Endothelial cell (in vitro differentiated cells): ENCODE data around the gene TMPRSS6. TPM values are rescaled to one million over a fixed set of nuclear protein-coding genes. Genes with fewer than 3 reads are reported as not detected.

Experiments used
- DNase-seq: peaks from one replicate; pipeline ENCODE4 v3.0.0; 2021; ENCODE audit warnings: low spot score
- H3K27ac Mint-ChIP-seq: one replicate; pipeline ENCODE4 v1.8.0; 2021; ENCODE audit warnings: mixed read lengths, inconsistent platforms; ENCODE audit not compliant: unreplicated experiment
- H3K27me3 Mint-ChIP-seq: one replicate; pipeline ENCODE4 v1.8.0; 2021; ENCODE audit warnings: mild to moderate bottlenecking, moderate library complexity, mixed read lengths, inconsistent platforms; ENCODE audit not compliant: unreplicated experiment
- H3K36me3 Mint-ChIP-seq: one replicate; pipeline ENCODE4 v1.8.0; 2021; ENCODE audit warnings: mild to moderate bottlenecking, low read depth, mixed read lengths, inconsistent platforms; ENCODE audit not compliant: unreplicated experiment
- H3K4me1 Mint-ChIP-seq: one replicate; pipeline ENCODE4 v1.8.0; 2021; ENCODE audit warnings: mild to moderate bottlenecking, mixed read lengths, inconsistent platforms; ENCODE audit not compliant: unreplicated experiment
- H3K4me3 Mint-ChIP-seq: one replicate; pipeline ENCODE4 v1.8.0; 2021; ENCODE audit warnings: mild to moderate bottlenecking, mixed read lengths, inconsistent platforms; ENCODE audit not compliant: unreplicated experiment
- H3K9me3 Mint-ChIP-seq: one replicate; pipeline ENCODE4 v1.8.0; 2021; ENCODE audit warnings: mixed read lengths, inconsistent platforms; ENCODE audit not compliant: unreplicated experiment
- total RNA-seq: library from RNA; stranded (reverse); fragmentation: NEBNext Ultra II Directional; extraction: Animal tissue kit (Norgen Biotek cat#: 25700); gene quantifications from one replicate; pipeline ENCODE4 v1.2.1, GENCODE V29; 2021; ENCODE audit not compliant: unreplicated experiment
- TF ChIP-seq, protein P1 (sequence below): fragments of 200-600 bp; sonication (generic); IDR thresholded peaks from one replicate; pipeline ENCODE4 v1.5.0; 2021; ENCODE audit warnings: antibody characterized with exemption; ENCODE audit not compliant: unreplicated experiment

The TMPRSS6 gene
- total RNA-seq, 1 donor from 2014 or later, result not detected

- Mint-ChIP-seq H3K4me3 (no peak overlapping the region), H3K27ac (no peak overlapping the region), H3K27me3 (peaks cover 9% of the 10 kb centered on the region), H3K4me1 (no peaks in the 10 kb centered on the region), H3K9me3 (no peaks in the 10 kb centered on the region), H3K36me3 (peaks cover 5% of the 10 kb centered on the region)
- TF ChIP-seq, protein P1, sequence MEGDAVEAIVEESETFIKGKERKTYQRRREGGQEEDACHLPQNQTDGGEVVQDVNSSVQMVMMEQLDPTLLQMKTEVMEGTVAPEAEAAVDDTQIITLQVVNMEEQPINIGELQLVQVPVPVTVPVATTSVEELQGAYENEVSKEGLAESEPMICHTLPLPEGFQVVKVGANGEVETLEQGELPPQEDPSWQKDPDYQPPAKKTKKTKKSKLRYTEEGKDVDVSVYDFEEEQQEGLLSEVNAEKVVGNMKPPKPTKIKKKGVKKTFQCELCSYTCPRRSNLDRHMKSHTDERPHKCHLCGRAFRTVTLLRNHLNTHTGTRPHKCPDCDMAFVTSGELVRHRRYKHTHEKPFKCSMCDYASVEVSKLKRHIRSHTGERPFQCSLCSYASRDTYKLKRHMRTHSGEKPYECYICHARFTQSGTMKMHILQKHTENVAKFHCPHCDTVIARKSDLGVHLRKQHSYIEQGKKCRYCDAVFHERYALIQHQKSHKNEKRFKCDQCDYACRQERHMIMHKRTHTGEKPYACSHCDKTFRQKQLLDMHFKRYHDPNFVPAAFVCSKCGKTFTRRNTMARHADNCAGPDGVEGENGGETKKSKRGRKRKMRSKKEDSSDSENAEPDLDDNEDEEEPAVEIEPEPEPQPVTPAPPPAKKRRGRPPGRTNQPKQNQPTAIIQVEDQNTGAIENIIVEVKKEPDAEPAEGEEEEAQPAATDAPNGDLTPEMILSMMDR, result no peak
- DNase-seq, result no peak
These were observed 47.7 kb downstream of the TMPRSS6 start for GRCh38 chr22:37061611-37062375.

DNA sequence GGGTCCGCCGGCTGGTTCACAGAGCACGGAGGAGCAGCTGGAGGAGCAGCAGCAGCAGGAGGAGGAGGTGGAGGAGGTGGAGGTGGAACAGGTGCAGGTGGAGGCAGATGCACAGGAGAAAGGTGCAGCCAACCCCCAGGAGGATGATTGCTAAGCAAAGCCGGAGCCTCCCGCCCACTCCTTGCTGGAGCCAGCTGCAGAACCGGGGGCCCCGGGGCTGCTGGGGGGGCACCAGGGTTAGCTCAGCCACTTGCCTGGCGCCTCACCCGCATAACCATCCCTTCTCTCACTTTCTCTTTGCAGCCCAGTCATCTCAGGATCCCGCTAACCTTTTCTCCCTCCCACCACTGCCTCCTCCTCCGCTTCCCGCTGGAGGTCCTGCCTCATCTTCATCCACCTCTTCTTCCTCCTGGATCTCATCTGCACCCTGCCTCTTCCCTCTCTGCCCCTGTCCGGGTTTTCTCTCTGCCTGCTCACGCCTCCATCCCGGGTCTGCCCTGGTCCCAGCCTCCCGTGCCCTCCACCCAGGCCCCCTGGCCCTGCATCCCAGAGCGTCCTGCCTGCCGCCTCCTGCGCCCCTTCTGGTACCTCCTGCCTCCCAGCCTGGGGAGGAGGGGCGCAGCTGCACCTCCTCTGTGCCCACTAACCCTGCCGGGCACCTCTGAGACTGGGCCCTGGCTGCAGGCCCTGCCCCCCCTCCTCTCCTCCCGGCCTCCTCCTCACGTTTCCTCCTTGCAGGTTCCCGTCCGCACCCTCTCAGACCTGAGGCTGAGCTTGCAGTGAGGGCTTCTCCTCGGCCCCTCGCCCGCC, 48.5 kb downstream of the TMPRSS6 start:
- Mint-ChIP-seq H3K27me3 (peaks cover 12% of the 10 kb centered on the region), H3K4me1 (no peaks in the 10 kb centered on the region), H3K27ac (no peak overlapping the region), H3K9me3 (no peaks in the 10 kb centered on the region), H3K4me3 (no peak overlapping the region), H3K36me3 (peaks cover 5% of the 10 kb centered on the region)
- DNase-seq, result no peak
- TF ChIP-seq, protein P1, result no peak

GRCh38 chr22:37059876-37060449, 49.5 kb downstream of the TMPRSS6 start:
- no peaks in the 10 kb centered on the region for H3K9me3 Mint-ChIP-seq
- TF ChIP-seq, protein P1, result no peak
- H3K27ac Mint-ChIP-seq, result no peak overlapping the region
- H3K4me3 Mint-ChIP-seq, result no peak overlapping the region
- no peaks in the 10 kb centered on the region for H3K4me1 Mint-ChIP-seq
- peaks cover 13% of the 10 kb centered on the region for H3K27me3 Mint-ChIP-seq
- no peak for DNase-seq
- peaks cover 7% of the 10 kb centered on the region for H3K36me3 Mint-ChIP-seq

DNA sequence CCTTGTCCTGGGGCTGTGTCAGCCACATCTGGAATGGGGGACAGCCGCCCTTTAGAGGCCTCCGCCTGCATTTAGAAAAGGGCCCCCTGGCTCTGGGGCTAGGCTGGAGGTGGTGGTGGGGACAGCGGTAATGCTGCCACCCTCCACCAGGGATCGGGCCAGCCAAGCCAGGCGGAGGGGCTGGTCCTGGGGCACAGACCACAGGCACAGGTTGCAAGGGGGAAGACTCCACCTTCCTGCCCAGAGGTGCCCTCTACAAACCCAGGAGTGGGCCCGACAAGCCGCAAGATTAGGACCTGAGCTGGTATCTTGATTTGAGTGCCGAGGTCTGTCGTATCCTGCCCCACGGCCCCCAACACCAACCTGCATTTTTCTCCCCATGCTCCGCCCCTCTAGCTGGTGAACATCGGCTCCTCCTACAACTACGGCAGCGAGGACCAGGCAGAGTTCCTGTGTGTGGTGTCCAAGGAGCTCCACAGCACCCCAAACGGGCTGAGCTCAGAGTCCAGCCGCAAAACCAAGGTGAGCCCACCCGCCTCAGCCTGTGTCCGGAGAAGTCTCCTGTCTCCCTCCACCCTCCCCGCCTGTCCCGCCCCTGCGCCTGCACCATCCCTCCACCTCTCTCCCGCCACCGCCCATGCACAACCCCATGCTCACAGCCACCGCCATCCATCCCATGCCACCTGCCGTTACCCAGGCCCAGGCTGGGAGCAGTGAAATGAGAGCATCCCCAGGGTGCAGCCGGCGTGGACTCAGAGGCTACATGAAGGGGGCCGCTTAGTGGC, 50.4 kb downstream of the TMPRSS6 start:
- no peak overlapping the region for H3K27ac Mint-ChIP-seq
- no peak overlapping the region for H3K4me3 Mint-ChIP-seq
- TF ChIP-seq, protein P1, result peak; percentile 19
- peaks cover 8% of the 10 kb centered on the region for H3K27me3 Mint-ChIP-seq
- DNase-seq, result no peak
- peaks cover 10% of the 10 kb centered on the region for H3K36me3 Mint-ChIP-seq
- H3K9me3 Mint-ChIP-seq, result no peaks in the 10 kb centered on the region
- H3K4me1 Mint-ChIP-seq, result no peaks in the 10 kb centered on the region
